ENCODE results near the gene KCND1.

The KCND1 gene

GRCh38 chrX:48911412-48912182, 60.0 kb downstream of the KCND1 start, which contains the start of gene SLC35A2:
Gene SLC35A2 (minus strand): TSS chrX:48911646. CDS start chrX:48911636, 10 bp downstream.
- peak; percentile 85 for DNase-seq (ENCODE audit: low spot score)
